Kidney epithelial cell (primary cell): ENCODE results near the gene PRPSAP1. TPM values are rescaled to one million over a fixed set of nuclear protein-coding genes. Genes with fewer than 3 reads are reported as not detected.
"Not testable (repeated sequence)": the region's sequence is repeated elsewhere in the genome, so short reads cannot be mapped to it uniquely, and the experiment has no call there.

Experiments used
- DNase-seq: peaks from one replicate; pipeline ENCODE4 v3.0.0-alpha.2; 2010; ENCODE audit warnings: low read depth
- H3K27me3 ChIP-seq: 2 replicates; pipeline ENCODE4 v1.6.0; 2011; ENCODE audit warnings: low read length; ENCODE audit not compliant: control insufficient read depth, insufficient read depth
- H3K36me3 ChIP-seq: 2 replicates; pipeline ENCODE4 v1.5.1; 2011; ENCODE audit warnings: low read length; ENCODE audit not compliant: control insufficient read depth, insufficient read depth
- H3K4me3 ChIP-seq: 2 replicates; pipeline ENCODE4 v1.5.1; 2011; ENCODE audit warnings: low read depth, mild to moderate bottlenecking, control low read depth, low read length
- total RNA-seq: library from RNA; depleted of rRNA; stranded (reverse); fragments of >200 nt; gene quantifications from 2 replicates; pipeline ENCODE4 v1.2.3, GENCODE V29; 2015
- TF ChIP-seq, protein P1 (sequence below): IDR thresholded peaks from 2 replicates; pipeline ENCODE4 v1.5.1; 2011; ENCODE audit warnings: mild to moderate bottlenecking, moderate library complexity, low read length, control low read depth, inconsistent platforms; ENCODE audit not compliant: insufficient read depth, poor library complexity, severe bottlenecking

PRPSAP1 gene
- total RNA-seq, 1 donor from 2014 or later = 52.4 TPM

DNA sequence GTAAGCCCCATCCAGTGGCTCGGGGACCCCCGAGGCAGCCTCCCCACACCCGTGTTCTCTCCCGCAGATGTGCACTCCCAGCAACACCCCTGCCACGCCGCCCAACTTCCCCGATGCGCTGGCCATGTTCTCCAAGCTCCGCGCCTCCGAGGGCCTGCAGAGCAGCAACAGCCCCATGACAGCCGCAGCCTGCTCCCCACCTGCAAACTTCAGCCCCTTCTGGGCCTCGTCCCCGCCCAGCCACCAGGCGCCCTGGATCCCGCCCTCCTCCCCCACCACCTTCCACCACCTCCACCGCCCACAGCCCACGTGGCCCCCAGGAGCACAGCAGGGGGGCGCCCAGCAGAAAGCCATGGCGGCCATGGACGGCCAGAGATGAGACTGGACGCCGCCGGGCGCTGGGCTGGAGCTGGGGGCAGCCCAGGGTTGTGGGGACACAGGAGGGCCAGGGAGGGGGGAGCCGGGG is 83.6 kb downstream of the PRPSAP1 start:
- TF ChIP-seq, protein P1, sequence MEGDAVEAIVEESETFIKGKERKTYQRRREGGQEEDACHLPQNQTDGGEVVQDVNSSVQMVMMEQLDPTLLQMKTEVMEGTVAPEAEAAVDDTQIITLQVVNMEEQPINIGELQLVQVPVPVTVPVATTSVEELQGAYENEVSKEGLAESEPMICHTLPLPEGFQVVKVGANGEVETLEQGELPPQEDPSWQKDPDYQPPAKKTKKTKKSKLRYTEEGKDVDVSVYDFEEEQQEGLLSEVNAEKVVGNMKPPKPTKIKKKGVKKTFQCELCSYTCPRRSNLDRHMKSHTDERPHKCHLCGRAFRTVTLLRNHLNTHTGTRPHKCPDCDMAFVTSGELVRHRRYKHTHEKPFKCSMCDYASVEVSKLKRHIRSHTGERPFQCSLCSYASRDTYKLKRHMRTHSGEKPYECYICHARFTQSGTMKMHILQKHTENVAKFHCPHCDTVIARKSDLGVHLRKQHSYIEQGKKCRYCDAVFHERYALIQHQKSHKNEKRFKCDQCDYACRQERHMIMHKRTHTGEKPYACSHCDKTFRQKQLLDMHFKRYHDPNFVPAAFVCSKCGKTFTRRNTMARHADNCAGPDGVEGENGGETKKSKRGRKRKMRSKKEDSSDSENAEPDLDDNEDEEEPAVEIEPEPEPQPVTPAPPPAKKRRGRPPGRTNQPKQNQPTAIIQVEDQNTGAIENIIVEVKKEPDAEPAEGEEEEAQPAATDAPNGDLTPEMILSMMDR = no peak
- Histone ChIP-seq H3K27me3 (no peaks in the 10 kb centered on the region), H3K4me3 (no peak overlapping the region), H3K36me3 (peaks cover 2% of the 10 kb centered on the region)
- no peak for DNase-seq

DNA sequence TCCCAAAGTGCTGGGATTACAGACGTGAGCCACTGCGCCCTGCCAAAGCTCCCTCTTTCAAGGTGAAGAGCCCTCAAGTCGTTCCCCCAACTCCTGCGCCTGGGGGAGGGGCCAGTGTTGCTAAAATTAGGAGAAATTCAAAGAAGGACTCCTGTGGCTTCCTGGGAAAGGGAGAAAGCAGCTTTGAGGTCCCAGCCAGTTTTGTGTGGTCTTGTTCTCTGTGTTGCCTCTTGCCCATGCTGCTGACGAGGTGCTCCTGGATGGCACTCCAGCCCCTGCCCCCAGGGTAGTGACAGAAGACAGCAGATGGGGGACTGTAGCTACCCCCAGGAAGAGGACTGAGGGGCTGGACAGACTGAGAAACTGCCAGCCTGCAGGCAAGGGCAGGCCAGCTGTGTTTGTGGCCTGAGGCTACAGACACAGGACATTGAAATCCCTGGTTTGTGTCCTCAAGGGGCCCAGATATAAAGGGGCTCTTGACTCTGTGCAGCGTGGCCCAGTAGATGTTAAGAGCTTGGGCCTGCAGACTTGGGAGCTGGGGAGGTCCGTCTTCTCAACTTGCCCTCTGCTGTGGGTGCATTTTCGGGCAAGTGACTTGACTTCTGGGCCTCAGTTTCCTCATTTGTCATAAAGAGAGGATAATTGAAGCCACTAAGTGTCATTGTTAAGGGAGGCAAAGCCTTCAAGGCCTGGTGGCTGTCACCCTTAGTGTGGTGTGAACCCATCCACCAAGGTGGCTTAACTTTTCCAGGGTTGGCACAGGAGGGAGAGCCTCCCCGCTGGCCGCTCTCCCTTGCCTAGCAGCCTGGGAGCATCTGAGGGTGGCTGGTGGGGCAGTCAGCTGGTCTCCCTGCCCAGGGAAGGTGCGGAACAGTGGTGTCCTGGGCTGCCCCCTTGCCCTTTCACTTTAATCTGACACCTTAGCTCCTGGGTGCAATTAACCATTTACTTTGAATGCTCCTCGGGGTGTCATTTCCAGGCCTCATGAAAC is 84.4 kb downstream of the PRPSAP1 start:
- peaks cover 2% of the 10 kb centered on the region for H3K36me3 ChIP-seq
- TF ChIP-seq, protein P1 = no peak
- no peak for DNase-seq

DNA sequence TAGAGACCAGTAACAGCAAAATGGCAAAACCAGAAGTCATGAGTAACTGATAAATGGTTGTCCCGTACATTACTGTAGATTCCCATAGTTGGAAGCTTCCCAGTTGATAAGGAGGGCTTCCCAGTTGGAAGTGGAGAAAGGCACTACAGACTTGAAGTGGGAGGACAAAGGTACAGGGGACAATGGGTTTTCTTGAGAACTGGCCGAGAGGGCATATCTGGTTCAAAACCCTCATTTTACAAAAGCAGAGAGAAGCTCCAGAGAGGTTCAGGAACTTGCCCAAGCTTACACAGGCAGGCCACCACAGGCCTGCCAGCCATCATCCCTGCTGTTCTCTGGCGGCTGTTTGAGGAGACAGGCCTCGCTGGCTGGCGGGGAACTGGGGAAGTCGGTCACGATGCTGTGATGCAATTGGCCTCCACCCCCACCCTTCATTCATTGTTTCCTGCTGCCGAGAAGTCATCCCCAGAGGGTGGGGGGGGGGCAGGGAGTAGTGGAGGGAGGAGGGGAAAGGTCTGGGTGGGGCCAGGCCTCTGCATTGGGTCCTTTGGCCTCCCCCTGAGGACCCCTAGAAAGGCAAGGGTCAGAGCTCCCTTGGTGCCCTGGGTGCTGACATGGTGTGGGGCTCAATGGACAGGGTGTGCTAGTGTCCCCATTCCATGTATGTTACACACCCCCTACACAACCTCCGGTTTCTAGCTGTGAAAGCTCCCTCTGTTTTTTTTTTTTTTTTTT is 85.5 kb downstream of the PRPSAP1 start:
- no peaks in the 10 kb centered on the region for H3K27me3 ChIP-seq
- TF ChIP-seq, protein P1 = no peak
- DNase-seq = no peak
- H3K4me3 ChIP-seq = no peak overlapping the region
- peaks cover 2% of the 10 kb centered on the region for H3K36me3 ChIP-seq

More for the DNA sequence above, 84.4 kb downstream of the PRPSAP1 start:
- no peaks in the 10 kb centered on the region for H3K27me3 ChIP-seq
- H3K4me3 ChIP-seq = no peak overlapping the region

DNA sequence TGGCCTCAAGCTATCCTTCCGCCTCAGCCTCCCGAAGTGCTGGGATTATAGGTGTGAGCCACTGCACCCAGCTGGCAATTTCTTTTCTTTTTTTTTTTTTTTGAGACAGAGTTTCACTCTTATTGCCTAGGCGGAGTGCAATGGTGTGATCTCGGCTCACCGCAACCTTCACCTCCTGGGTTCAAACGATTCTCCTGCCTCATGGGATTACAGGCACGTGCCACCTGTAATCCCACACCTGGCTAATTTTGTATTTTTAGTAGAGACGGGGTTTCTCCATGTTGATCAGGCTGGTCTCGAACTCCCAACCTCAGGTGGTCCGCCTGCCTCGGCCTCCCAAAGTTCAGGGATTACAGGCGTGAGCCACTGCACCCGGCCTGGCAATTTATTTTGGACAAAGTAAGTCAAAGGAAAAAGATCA is 86.1 kb downstream of the PRPSAP1 start:
- H3K36me3 ChIP-seq, H3K27me3 ChIP-seq, DNase-seq, H3K4me3 ChIP-seq: not testable (repeated sequence)

DNA sequence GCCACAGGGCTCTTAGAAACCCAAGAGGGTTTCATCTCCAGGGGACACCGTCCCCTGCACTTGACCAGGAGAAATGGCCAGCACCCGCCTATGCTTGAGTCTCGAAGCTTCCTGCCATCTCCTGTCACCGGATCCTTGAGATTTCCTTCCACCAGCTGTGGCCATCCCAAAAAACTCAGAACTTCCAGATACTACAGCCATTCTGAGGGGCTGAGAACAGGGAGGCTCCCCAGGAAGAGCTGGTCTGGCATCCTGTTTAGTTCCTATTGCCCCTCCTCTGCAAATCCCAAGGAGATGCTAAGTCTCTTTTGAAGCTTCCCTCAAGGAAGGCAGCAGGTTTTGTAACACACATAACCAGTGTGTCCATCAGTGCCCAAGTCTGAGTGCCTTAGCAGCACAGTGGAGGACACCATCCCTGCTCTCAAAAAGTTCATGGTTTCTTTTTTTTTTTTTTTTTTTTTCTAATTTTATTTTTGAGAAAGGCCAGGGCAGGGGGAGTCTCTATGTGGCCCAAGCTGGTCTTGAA is 86.6 kb downstream of the PRPSAP1 start:
- Histone ChIP-seq H3K4me3 (peak overlapping the region; percentile 80), H3K27me3 (no peaks in the 10 kb centered on the region), H3K36me3 (peaks cover 2% of the 10 kb centered on the region)
- TF ChIP-seq, protein P1 = no peak
- DNase-seq = no peak

DNA sequence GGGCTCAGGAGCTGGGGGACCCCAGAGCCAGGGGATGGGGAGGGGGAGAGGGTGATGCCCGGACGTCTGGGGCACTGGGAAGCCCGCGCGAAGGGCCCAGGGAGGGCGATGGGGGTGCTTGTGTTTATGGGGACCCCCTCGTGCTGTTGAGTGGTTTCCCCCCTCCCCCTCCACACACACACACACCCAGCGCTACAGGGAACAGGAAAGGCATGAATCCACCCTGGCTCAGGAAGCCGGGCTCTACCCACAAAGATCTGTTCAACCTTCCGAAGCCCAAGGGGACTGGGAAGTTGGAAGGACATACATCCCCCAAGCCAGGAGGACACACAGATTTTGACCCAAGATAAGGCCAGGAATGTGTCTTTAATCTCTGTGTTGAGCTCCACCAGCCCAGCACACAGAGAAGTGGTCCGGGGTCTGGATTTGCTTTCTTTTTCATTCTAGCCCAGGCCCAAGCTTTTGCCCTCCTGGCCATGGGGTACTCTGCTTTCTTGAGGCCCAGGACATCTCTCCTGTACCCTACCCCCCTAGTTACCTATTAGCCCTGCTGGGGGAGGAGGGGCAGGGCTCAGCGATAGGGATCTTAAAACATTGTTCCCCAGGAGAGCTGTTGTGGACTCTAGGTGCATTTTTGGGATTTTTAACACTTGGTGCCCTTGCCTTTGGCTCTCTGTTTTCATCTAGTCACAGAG is 87.3 kb downstream of the PRPSAP1 start:
- no peaks in the 10 kb centered on the region for H3K27me3 ChIP-seq
- TF ChIP-seq, protein P1 = no peak
- peaks cover 2% of the 10 kb centered on the region for H3K36me3 ChIP-seq
- peak overlapping the region; percentile 80 for H3K4me3 ChIP-seq
- DNase-seq = no peak
